ENCODE results near the gene ZNF804A. TPM values are rescaled to one million over a fixed set of nuclear protein-coding genes. Genes with fewer than 3 reads are reported as not detected.

Gene ZNF804A
- total and polyA plus RNA-seq, 8 donors = 0.05 to 0.25 (median 0.11) TPM; not detected in 4

DNA sequence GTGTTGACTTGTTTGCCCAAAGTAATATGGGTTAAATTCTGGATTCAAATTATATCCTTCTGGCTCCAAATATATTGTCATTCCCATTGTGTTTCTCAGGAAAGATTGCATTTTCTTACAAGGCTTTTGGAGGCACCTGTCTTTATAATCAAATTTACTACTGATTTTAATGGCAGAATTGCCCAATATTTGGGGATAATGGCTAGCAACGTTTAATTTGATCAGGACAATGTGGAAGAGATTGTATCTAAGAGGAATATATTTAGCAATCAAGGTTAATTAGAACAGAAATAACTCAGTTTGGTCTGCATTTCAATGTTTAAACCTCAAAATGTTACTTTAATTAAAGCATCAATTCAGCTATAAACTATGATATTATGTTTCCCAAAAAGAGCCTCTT lies 41.7 kb upstream of the ZNF804A start:
- no peak for DNase-seq
- Histone ChIP-seq H3K9me3 (no peaks in the 10 kb centered on the region), H3K4me1 (no peaks in the 10 kb centered on the region), H3K36me3 (no peaks in the 10 kb centered on the region), H3K27ac (no peak overlapping the region), H3K4me3 (no peak overlapping the region), H3K27me3 (no peaks in the 10 kb centered on the region)
- 31 to 37% methylated on average over 1 of the region's 1 CpG for WGBS, 2 donors
- no peak for TF ChIP-seq CTCF (IDR thresholded peaks at IDR 0.05)
- no peak for ATAC-seq
- FAIRE-seq = no peak
- intact Hi-C loops (cut with DNase I) = no loop called here

DNA sequence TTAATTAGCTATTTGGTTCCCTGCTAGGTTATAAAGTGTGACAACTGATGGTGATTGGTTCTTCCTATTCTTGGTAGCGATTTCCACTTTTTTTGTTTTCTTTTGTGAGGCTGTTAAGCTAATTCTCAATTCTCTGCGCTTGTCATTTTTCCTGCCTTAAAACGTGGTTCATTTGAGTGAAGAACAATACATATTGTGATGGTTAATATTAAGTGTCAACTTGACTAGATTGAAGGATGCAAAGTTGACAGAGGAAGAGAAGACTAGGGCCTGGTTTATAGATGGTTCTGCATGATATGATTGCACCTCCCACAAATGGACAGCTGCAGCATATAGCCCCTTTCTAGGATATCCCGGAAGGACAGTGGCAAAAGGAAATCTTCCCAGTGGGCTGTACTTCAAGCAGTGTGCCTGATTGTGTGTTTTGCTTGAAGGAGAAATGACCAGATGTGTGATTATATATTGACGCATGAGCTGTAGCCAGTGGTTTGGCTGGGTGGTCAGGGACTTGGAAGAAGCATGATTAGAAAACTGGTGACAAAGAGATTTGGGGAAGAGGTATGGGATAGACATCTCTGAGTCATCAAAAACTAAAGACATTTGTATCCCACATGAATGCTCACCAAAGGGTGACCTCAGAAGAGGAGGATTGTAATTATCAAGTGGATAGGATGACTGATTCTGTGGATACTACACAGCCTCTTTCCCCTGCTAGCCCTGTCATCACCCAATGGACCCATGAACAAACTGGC lies 39.4 kb upstream of the ZNF804A start:
- no peak for ATAC-seq
- Histone ChIP-seq H3K27me3 (no peaks in the 10 kb centered on the region), H3K36me3 (no peaks in the 10 kb centered on the region), H3K27ac (no peak overlapping the region), H3K9me3 (no peaks in the 10 kb centered on the region), H3K4me1 (no peaks in the 10 kb centered on the region), H3K4me3 (no peak overlapping the region)
- no peak for TF ChIP-seq CTCF (IDR thresholded peaks at IDR 0.05)
- intact Hi-C loops (cut with DNase I) = no loop called here
- DNase-seq = no peak
- FAIRE-seq = no peak
- WGBS, 2 donors = 70 to 76% methylated on average over 5 of the region's 5 CpGs

DNA sequence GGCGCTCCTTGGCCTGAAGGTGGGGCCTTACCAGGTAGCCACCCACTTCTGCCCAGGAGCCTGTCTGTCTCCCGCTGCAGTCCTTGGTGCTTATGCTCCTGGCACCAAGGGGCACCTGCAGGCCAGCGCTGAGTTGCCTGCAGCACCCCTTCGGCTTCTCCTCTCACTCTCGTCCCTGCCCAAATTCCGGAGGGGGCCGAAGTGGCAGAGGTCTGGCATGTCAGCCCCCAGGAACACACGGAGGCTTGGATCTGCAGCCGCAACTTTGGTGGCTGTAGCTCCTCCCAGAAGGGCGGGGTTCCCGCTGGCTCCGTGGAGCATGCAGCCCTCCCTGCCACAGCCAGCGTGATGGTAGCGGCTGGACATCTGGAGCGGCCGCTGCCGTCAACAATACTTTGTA lies 37.7 kb upstream of the ZNF804A start:
- H3K4me1 ChIP-seq = no peaks in the 10 kb centered on the region
- H3K9me3 ChIP-seq = no peaks in the 10 kb centered on the region
- no peak for TF ChIP-seq CTCF (IDR thresholded peaks at IDR 0.05)
- DNase-seq = peak in 3 of 6 donors; percentile 14 to 71 (median 51)
- H3K27ac ChIP-seq = no peak overlapping the region
- 89 to 92% methylated on average over 17 of the region's 17 CpGs for WGBS, 2 donors
- H3K4me3 ChIP-seq = no peak overlapping the region
- no peak for FAIRE-seq
- H3K36me3 ChIP-seq = no peaks in the 10 kb centered on the region
- H3K27me3 ChIP-seq = no peaks in the 10 kb centered on the region
- ATAC-seq = no peak
- intact Hi-C loops (cut with DNase I) = no loop called here

- Histone ChIP-seq H3K27ac (no peak overlapping the region), H3K4me3 (no peak overlapping the region), H3K4me1 (no peaks in the 10 kb centered on the region), H3K36me3 (no peaks in the 10 kb centered on the region), H3K27me3 (no peaks in the 10 kb centered on the region), H3K9me3 (no peaks in the 10 kb centered on the region)
- no peak for TF ChIP-seq CTCF (IDR thresholded peaks at IDR 0.05)
- 39 to 55% methylated on average over 2 of the region's 2 CpGs for WGBS, 2 donors
- intact Hi-C loops (cut with DNase I) = no loop called here
- DNase-seq = peak in 1 of 6 donors; percentile 25
- peak in 1 of 4 donors; percentile 51 for ATAC-seq
- FAIRE-seq = no peak
These were observed 35.8 kb upstream of the ZNF804A start for GRCh38 chr2:184562532-184562931.

DNA sequence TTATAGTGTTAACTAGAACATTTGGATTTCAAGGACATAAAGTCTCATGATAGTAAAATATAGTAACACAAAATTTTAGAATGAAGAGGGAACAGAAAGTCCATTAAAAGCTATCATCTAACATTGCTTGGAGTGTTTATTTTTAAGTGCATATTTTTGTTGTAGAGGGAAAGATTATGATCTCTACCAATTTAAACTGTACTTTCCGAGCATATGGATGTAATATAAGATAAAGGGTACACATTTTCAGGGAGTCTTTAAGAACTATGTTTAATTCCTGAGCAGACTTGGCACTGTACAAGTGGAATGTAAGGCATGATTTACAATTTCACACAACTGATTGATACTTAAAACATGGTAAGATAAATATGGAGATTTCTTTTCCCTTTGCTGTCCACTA lies 34.2 kb upstream of the ZNF804A start:
- TF ChIP-seq CTCF (IDR thresholded peaks at IDR 0.05) = no peak
- FAIRE-seq (no peak), ATAC-seq (no peak), DNase-seq (no peak)
- Histone ChIP-seq H3K36me3 (no peaks in the 10 kb centered on the region), H3K27ac (no peak overlapping the region), H3K4me3 (no peak overlapping the region), H3K27me3 (no peaks in the 10 kb centered on the region), H3K9me3 (no peaks in the 10 kb centered on the region), H3K4me1 (no peaks in the 10 kb centered on the region)
- intact Hi-C loops (cut with DNase I) = no loop called here
- 29 to 37% methylated on average over 1 of the region's 1 CpG for WGBS, 2 donors
